CD4-positive, CD25-positive, alpha-beta regulatory T cell (primary cell): ENCODE data around the gene BAZ2A. TPM values are rescaled to one million over a fixed set of nuclear protein-coding genes. Genes with fewer than 3 reads are reported as not detected.
A peak's percentile ranks its signal among the peaks of the same experiment; 100 is the strongest.

ENCODE experiments used
- ATAC-seq, 2 donors: fragments of 150-1000 bp; cut with Tn5 transposase; one replicate each; pipeline ENCODE4 v1.10.0; 2021; ENCODE audit warnings: low read depth in 2 of 2, moderate number of reproducible peaks in 2 of 2, moderate library complexity in 1 of 2
- DNase-seq, 3 donors: peaks; one replicate each; pipeline versions ENCODE4 v3.0.0 to v3.0.0-alpha.2; 2012 to 2022; ENCODE audit warnings: mixed read lengths in 1 of 3
- H3K27ac ChIP-seq: one replicate; pipeline ENCODE4 v1.7.0; 2013; ENCODE audit warnings: mild to moderate bottlenecking, low read length; ENCODE audit not compliant: insufficient read depth, poor library complexity, severe bottlenecking
- H3K27me3 ChIP-seq: one replicate; pipeline ENCODE4 v1.7.0; 2013; ENCODE audit warnings: low read length; ENCODE audit not compliant: control insufficient read depth, insufficient read depth
- H3K36me3 ChIP-seq: one replicate; pipeline ENCODE4 v1.7.0; 2013; ENCODE audit warnings: mild to moderate bottlenecking, low read length, moderate library complexity; ENCODE audit not compliant: control insufficient read depth, insufficient read depth
- H3K4me1 ChIP-seq: 2 replicates; pipeline ENCODE4 v1.7.0; 2013; ENCODE audit warnings: mild to moderate bottlenecking, low read length; ENCODE audit not compliant: insufficient read depth, control insufficient read depth, poor library complexity, severe bottlenecking
- H3K4me3 ChIP-seq: one replicate; pipeline ENCODE4 v1.7.0; 2013; ENCODE audit warnings: low read depth, mild to moderate bottlenecking, low read length, moderate library complexity
- H3K9me3 ChIP-seq, 2 experiments: 1 replicate in 1 of 2; 2 replicates in 1 of 2; pipeline ENCODE4 v1.7.0; 2013; ENCODE audit warnings: low read length in 2 of 2, mild to moderate bottlenecking in 1 of 2, moderate library complexity in 1 of 2; ENCODE audit not compliant: control insufficient read depth in 2 of 2
- H3K27ac Mint-ChIP-seq, 3 donors: one replicate each; pipeline ENCODE4 v1.8.0; 2020 to 2022; ENCODE audit warnings: mild to moderate bottlenecking in 3 of 3, mixed read lengths in 3 of 3, moderate library complexity in 2 of 3
- H3K27me3 Mint-ChIP-seq: one replicate; pipeline ENCODE4 v1.8.0; 2022; ENCODE audit warnings: mild to moderate bottlenecking, mixed read lengths
- H3K36me3 Mint-ChIP-seq: one replicate; pipeline ENCODE4 v1.8.0; 2020; ENCODE audit warnings: mixed read lengths
- H3K4me1 Mint-ChIP-seq, 4 donors: one replicate each; pipeline ENCODE4 v1.8.0; 2020 to 2022; ENCODE audit warnings: mixed read lengths in 4 of 4, mild to moderate bottlenecking in 1 of 4
- H3K4me3 Mint-ChIP-seq, 4 donors: one replicate each; pipeline ENCODE4 v1.8.0; 2020 to 2022; ENCODE audit warnings: mild to moderate bottlenecking in 4 of 4, mixed read lengths in 4 of 4, moderate library complexity in 3 of 4
- H3K9me3 Mint-ChIP-seq, 7 donors: one replicate each; pipeline ENCODE4 v1.8.0; 2020 to 2022; ENCODE audit warnings: mixed read lengths in 7 of 7, mild to moderate bottlenecking in 3 of 7, moderate library complexity in 2 of 7
- polyA plus RNA-seq, 4 donors: library from polyadenylated mRNA; unstranded; fragments of 300-500 nt; fragmentation: Illumina TruSeq; gene quantifications; one replicate each; pipeline ENCODE4 v1.2.3, GENCODE V29; 2021
- total RNA-seq: library from RNA; stranded (reverse); gene quantifications from one replicate; pipeline ENCODE4 v1.2.3, GENCODE V29; 2022

BAZ2A gene
- total and polyA plus RNA-seq, 5 donors from 2014 or later: 22.2 to 237 (median 22.7) TPM

- peaks cover 22% of the 10 kb centered on the region for H3K36me3 Mint-ChIP-seq
- peak overlapping the region; percentile 80 to 95 (median 93) for H3K4me3 Mint-ChIP-seq
- Histone ChIP-seq H3K27me3 (no peaks in the 10 kb centered on the region), H3K9me3 (no peaks in the 10 kb centered on the region), H3K27ac (peak overlapping the region; percentile 96), H3K36me3 (peaks cover 38% of the 10 kb centered on the region), H3K4me3 (peak overlapping the region; percentile 96), H3K4me1 (peaks cover 26% of the 10 kb centered on the region)
- peaks cover 13 to 46% (median 30%) of the 10 kb centered on the region in 4 donors for H3K4me1 Mint-ChIP-seq
- peaks cover 0 to 1% (median 0%) of the 10 kb centered on the region in 7 donors for H3K9me3 Mint-ChIP-seq
- peak overlapping the region; percentile 96 to 99 (median 99) for H3K27ac Mint-ChIP-seq
- DNase-seq (no peak), ATAC-seq (no peak)
- H3K27me3 Mint-ChIP-seq: no peaks in the 10 kb centered on the region
Measured at GRCh38 chr12:56645201-56645716, 15.1 kb upstream of the BAZ2A start.

DNA sequence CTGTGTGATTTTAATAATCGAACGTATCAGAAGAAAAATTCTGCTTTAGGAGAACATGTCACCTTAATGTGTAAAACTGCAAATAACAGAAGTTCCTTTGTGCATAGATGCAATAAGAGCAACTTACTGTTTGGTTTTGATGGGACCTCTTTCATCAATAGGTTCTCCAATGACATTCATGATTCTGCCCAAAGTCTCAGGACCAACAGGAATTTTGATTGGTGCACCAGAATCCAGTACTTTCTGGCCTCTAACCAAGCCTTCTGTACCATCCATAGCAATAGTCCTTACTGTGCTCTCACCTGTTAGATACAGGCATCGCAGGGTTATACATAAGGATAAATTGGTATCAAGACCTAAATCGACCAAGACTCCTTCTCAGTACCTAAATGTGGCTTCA, 14.5 kb upstream of the BAZ2A start:
- Histone ChIP-seq H3K27ac (peak overlapping the region; percentile 96), H3K4me1 (peaks cover 26% of the 10 kb centered on the region), H3K9me3 (no peaks in the 10 kb centered on the region), H3K36me3 (peaks cover 43% of the 10 kb centered on the region), H3K27me3 (no peaks in the 10 kb centered on the region), H3K4me3 (peak overlapping the region; percentile 96)
- ATAC-seq (no peak), DNase-seq (no peak)
- H3K9me3 Mint-ChIP-seq: peaks cover 0 to 1% (median 0%) of the 10 kb centered on the region in 7 donors
- peak overlapping the region; percentile 96 to 99 (median 99) for H3K27ac Mint-ChIP-seq
- no peaks in the 10 kb centered on the region for H3K27me3 Mint-ChIP-seq
- H3K36me3 Mint-ChIP-seq: peaks cover 25% of the 10 kb centered on the region
- H3K4me1 Mint-ChIP-seq: peaks cover 13 to 50% (median 33%) of the 10 kb centered on the region in 4 donors
- H3K4me3 Mint-ChIP-seq: peak overlapping the region; percentile 80 to 95 (median 93)

- Mint-ChIP-seq H3K9me3 (no peaks in the 10 kb centered on the region), H3K36me3 (peaks cover 37% of the 10 kb centered on the region), H3K4me3 (peak overlapping the region in 1 of 4 donors; percentile 56), H3K27ac (peak overlapping the region in 1 of 3 donors; percentile 26), H3K4me1 (peaks cover 15 to 62% (median 46%) of the 10 kb centered on the region in 4 donors), H3K27me3 (no peaks in the 10 kb centered on the region)
- no peak for ATAC-seq
- Histone ChIP-seq H3K27ac (no peak overlapping the region), H3K9me3 (no peaks in the 10 kb centered on the region), H3K36me3 (peaks cover 65% of the 10 kb centered on the region), H3K4me3 (no peak overlapping the region), H3K27me3 (no peaks in the 10 kb centered on the region), H3K4me1 (peaks cover 34% of the 10 kb centered on the region)
- no peak for DNase-seq
Measured at GRCh38 chr12:56641219-56641618, 11.1 kb upstream of the BAZ2A start.

DNA sequence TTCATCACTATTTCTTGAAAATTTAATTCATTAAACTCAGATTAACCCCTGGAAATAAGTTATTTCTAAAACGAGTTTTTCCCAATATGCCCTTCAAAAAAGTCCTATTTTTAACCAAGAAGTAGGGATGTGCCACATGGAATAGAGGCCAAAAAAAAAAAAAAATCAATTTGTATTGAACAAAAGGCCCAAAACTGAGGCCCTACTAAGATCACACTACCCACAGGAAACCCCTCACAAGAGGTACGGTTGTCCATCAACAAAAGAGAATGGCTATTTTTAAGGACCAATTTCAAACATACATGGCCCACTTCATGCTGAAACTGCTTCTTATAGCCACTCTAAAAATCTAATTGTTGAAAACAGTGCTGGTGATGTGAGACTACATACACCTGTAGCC, 7.5 kb upstream of the BAZ2A start:
- peak overlapping the region in 3 of 4 donors; percentile 55 to 98 (median 83) for H3K4me3 Mint-ChIP-seq
- peak overlapping the region; percentile 65 to 93 (median 69) for H3K27ac Mint-ChIP-seq
- H3K27me3 Mint-ChIP-seq: no peaks in the 10 kb centered on the region
- peaks cover 26% of the 10 kb centered on the region for H3K36me3 Mint-ChIP-seq
- peaks cover 48% of the 10 kb centered on the region for H3K36me3 ChIP-seq
- H3K27me3 ChIP-seq: no peaks in the 10 kb centered on the region
- H3K27ac ChIP-seq: peak overlapping the region; percentile 95
- ATAC-seq (no peak), DNase-seq (no peak)
- H3K9me3 ChIP-seq: no peaks in the 10 kb centered on the region
- H3K4me1 Mint-ChIP-seq: peaks cover 4 to 65% (median 40%) of the 10 kb centered on the region in 4 donors
- peaks cover 42% of the 10 kb centered on the region for H3K4me1 ChIP-seq
- no peak overlapping the region for H3K4me3 ChIP-seq
- no peaks in the 10 kb centered on the region for H3K9me3 Mint-ChIP-seq

DNA sequence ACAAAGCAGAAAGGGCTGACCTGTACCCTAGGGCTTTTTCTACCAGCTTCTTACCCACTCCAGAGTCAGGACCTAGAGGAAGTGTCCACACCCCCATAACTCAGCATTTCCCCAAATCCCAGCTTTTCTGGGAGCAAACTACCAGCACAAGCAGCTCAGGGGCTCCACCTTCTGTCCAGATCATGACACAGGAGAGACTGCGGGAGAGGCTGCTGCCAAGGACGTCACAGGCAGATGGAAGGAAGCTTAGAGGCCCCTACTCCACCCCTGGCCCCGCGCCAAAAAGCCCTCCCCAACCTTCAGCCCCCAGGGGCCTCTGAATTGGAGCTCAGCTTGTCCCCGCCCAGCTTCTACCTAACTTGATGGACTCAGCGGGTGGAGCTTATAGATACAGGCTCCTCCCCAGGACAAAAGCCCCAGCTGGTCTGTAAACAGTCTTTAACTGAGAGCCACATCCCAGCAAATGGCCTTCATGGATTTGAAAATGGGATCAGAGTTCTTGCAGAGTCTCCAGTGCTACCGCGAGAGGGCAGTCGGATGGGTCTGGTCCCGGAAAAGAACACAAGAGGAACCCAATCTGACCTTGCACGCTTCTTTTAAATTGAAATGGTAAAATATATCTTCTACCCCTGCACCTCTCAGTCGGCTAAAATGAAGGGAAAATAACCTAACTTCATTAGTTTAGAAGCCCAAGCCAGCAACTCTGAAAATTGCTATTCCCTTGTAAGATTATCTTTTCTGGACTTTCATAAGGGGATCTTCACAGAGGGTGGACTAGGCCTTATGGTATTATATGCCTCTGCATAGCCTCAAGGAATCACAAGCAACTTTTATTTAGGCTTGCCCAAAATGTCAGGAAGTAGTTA, 6.8 kb upstream of the BAZ2A start:
- peak overlapping the region; percentile 95 for H3K27ac ChIP-seq
- Mint-ChIP-seq H3K27ac (peak overlapping the region; percentile 89 to 97 (median 93)), H3K9me3 (no peaks in the 10 kb centered on the region), H3K27me3 (no peaks in the 10 kb centered on the region), H3K4me3 (peak overlapping the region; percentile 83 to 98 (median 96)), H3K4me1 (peaks cover 4 to 65% (median 44%) of the 10 kb centered on the region in 4 donors), H3K36me3 (peaks cover 19% of the 10 kb centered on the region)
- peaks cover 50% of the 10 kb centered on the region for H3K4me1 ChIP-seq
- H3K27me3 ChIP-seq: no peaks in the 10 kb centered on the region
- DNase-seq (peak; percentile 94 to 95 (median 95)), ATAC-seq (peak; percentile 64 to 66)
- H3K36me3 ChIP-seq: peaks cover 41% of the 10 kb centered on the region
- H3K9me3 ChIP-seq: no peaks in the 10 kb centered on the region
- peak overlapping the region; percentile 94 for H3K4me3 ChIP-seq

DNA sequence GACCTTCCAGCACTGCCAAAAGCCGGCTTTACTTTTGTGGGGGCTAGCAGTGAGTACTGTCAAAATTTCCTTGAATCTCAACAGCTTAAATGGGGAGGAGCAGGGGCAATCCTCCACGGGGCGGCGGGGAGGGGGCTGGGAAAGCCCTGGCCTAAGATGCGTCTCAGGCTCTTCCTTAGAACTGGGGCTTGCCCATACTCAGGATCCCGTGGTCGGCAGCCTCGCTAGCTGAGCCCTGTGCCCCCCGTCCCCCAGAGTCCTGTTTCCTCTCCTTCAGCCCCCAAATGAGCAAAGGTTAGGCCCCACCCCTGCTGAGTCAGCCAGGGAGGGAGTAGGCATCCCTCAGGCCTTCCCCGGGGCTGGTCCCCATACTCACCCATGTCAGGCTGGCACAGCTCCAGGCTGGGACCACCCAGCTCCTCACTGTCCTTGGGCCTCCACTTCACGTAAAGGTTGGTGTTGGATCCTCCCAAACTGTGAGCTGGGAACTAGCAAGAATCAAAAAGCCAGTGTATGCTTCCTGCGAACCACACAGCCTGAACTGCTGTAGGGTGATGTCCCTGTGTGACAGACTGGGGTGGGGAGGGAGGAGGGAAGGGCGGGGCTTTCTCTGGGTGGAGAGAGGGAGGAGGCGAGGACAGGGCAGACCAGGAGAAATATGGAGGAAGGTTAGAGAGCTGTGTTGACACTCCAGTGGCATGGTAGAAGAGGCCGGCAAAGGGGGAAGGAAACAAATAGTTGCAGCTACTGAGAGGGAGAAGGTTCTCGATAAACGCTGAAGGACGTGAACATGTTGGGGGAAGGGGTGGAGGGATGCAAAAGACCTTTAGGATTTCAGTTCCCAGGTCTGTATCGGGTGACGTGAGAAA, 5.9 kb upstream of the BAZ2A start:
- peak overlapping the region; percentile 83 to 98 (median 96) for H3K4me3 Mint-ChIP-seq
- peak overlapping the region; percentile 94 for H3K4me3 ChIP-seq
- DNase-seq (peak; percentile 63 to 90 (median 74)), ATAC-seq (peak; percentile 70 to 72)
- H3K9me3 ChIP-seq: no peaks in the 10 kb centered on the region
- H3K4me1 ChIP-seq: peaks cover 56% of the 10 kb centered on the region
- peaks cover 19% of the 10 kb centered on the region for H3K36me3 Mint-ChIP-seq
- H3K27ac Mint-ChIP-seq: peak overlapping the region; percentile 90 to 97 (median 93)
- peak overlapping the region; percentile 95 for H3K27ac ChIP-seq
- H3K27me3 ChIP-seq: no peaks in the 10 kb centered on the region
- H3K27me3 Mint-ChIP-seq: no peaks in the 10 kb centered on the region
- H3K36me3 ChIP-seq: peaks cover 35% of the 10 kb centered on the region
- peaks cover 4 to 70% (median 49%) of the 10 kb centered on the region in 4 donors for H3K4me1 Mint-ChIP-seq
- H3K9me3 Mint-ChIP-seq: no peaks in the 10 kb centered on the region
